Osteoblast (primary cell): ENCODE results near the gene SLC9A9. TPM values are rescaled to one million over a fixed set of nuclear protein-coding genes. Genes with fewer than 3 reads are reported as not detected.

ENCODE experiments used
- DNase-seq: peaks from one replicate; pipeline ENCODE4 v3.0.0; 2011; ENCODE audit warnings: low spot score, mixed read lengths; ENCODE audit not compliant: insufficient read length; ENCODE audit errors: missing footprints
- H2AFZ ChIP-seq: 2 replicates; pipeline ENCODE4 v1.6.0; 2011; ENCODE audit warnings: mild to moderate bottlenecking, low read length
- H3K27ac ChIP-seq: 2 replicates; pipeline ENCODE4 v1.5.1; 2011; ENCODE audit warnings: mild to moderate bottlenecking, low read depth, low read length, moderate library complexity
- H3K27me3 ChIP-seq: 2 replicates; pipeline ENCODE4 v1.6.0; 2012; ENCODE audit warnings: mild to moderate bottlenecking, control low read depth, inconsistent platforms, low read length, moderate library complexity; ENCODE audit not compliant: insufficient read depth
- H3K36me3 ChIP-seq: 2 replicates; pipeline ENCODE4 v1.5.1; 2011; ENCODE audit warnings: mild to moderate bottlenecking, low read length, control low read depth, moderate library complexity; ENCODE audit not compliant: insufficient read depth
- H3K4me1 ChIP-seq: 2 replicates; pipeline ENCODE4 v1.5.1; 2011; ENCODE audit warnings: mild to moderate bottlenecking, low read length, control low read depth, moderate library complexity; ENCODE audit not compliant: insufficient read depth
- H3K4me2 ChIP-seq: 2 replicates; pipeline ENCODE4 v1.6.0; 2011; ENCODE audit warnings: mild to moderate bottlenecking, low read length; ENCODE audit not compliant: insufficient read depth
- H3K4me3 ChIP-seq: fragments of 200-600 bp; sonication (generic); 3 replicates; pipeline ENCODE4 v1.5.1; 2012; ENCODE audit warnings: mild to moderate bottlenecking, low read length, inconsistent platforms; ENCODE audit not compliant: insufficient read depth
- H3K79me2 ChIP-seq: 2 replicates; pipeline ENCODE4 v1.6.0; 2012; ENCODE audit warnings: mild to moderate bottlenecking, low read length, control low read depth, inconsistent platforms; ENCODE audit not compliant: insufficient read depth
- H3K9me3 ChIP-seq: 2 replicates; pipeline ENCODE4 v1.5.1; 2011; ENCODE audit warnings: low read depth, low read length, control low read depth
- H4K20me1 ChIP-seq: 2 replicates; pipeline ENCODE4 v1.6.0; 2012; ENCODE audit warnings: mild to moderate bottlenecking, low read length, control low read depth; ENCODE audit not compliant: insufficient read depth
- CTCF ChIP-seq: IDR thresholded peaks from 2 replicates; pipeline ENCODE4 v1.5.1; 2011; ENCODE audit warnings: mild to moderate bottlenecking, low read depth, low read length, moderate library complexity; ENCODE audit errors: extremely low read depth
- total RNA-seq: library from RNA; depleted of rRNA; stranded (reverse); fragments of >200 nt; gene quantifications from 2 replicates; pipeline ENCODE4 v1.2.3, GENCODE V29; 2012

The SLC9A9 gene
- total RNA-seq, 1 donor = 6.5 TPM

- no peak for TF ChIP-seq CTCF
- Histone ChIP-seq H3K4me2 (no peak overlapping the region), H3K36me3 (no peaks in the 10 kb centered on the region), H3K27ac (no peak overlapping the region), H3K9me3 (no peaks in the 10 kb centered on the region), H3K27me3 (peaks cover 3% of the 10 kb centered on the region), H3K4me3 (no peak overlapping the region), H3K79me2 (no peaks in the 10 kb centered on the region), H3K4me1 (no peaks in the 10 kb centered on the region), H4K20me1 (no peaks in the 10 kb centered on the region), H2AFZ (no peak overlapping the region)
- peak; percentile 46 for DNase-seq
Measured at GRCh38 chr3:143707848-143708247, 140.4 kb downstream of the SLC9A9 start.

GRCh38 chr3:143700431-143700975 is 147.8 kb downstream of the SLC9A9 start:
- TF ChIP-seq CTCF = no peak
- H3K27ac ChIP-seq = no peak overlapping the region
- H3K79me2 ChIP-seq = no peaks in the 10 kb centered on the region
- no peak for DNase-seq
- no peaks in the 10 kb centered on the region for H3K4me1 ChIP-seq
- no peaks in the 10 kb centered on the region for H3K36me3 ChIP-seq
- no peaks in the 10 kb centered on the region for H3K9me3 ChIP-seq
- no peak overlapping the region for H2AFZ ChIP-seq
- H3K4me3 ChIP-seq = no peak overlapping the region
- H3K4me2 ChIP-seq = no peak overlapping the region
- no peaks in the 10 kb centered on the region for H3K27me3 ChIP-seq
- no peaks in the 10 kb centered on the region for H4K20me1 ChIP-seq

- H3K27me3 ChIP-seq = no peaks in the 10 kb centered on the region
- H2AFZ ChIP-seq = no peak overlapping the region
- H3K9me3 ChIP-seq = no peaks in the 10 kb centered on the region
- no peaks in the 10 kb centered on the region for H3K4me1 ChIP-seq
- no peaks in the 10 kb centered on the region for H3K36me3 ChIP-seq
- H4K20me1 ChIP-seq = no peaks in the 10 kb centered on the region
- no peak overlapping the region for H3K4me3 ChIP-seq
- no peaks in the 10 kb centered on the region for H3K79me2 ChIP-seq
- no peak overlapping the region for H3K27ac ChIP-seq
- no peak for DNase-seq
- TF ChIP-seq CTCF = no peak
- H3K4me2 ChIP-seq = no peak overlapping the region
Measured at GRCh38 chr3:143699424-143699823, 148.8 kb downstream of the SLC9A9 start.

- Histone ChIP-seq H3K4me1 (no peaks in the 10 kb centered on the region), H4K20me1 (no peaks in the 10 kb centered on the region), H3K36me3 (no peaks in the 10 kb centered on the region), H2AFZ (no peak overlapping the region), H3K79me2 (no peaks in the 10 kb centered on the region), H3K9me3 (no peaks in the 10 kb centered on the region), H3K27me3 (no peaks in the 10 kb centered on the region), H3K4me2 (no peak overlapping the region), H3K27ac (no peak overlapping the region), H3K4me3 (no peak overlapping the region)
- no peak for TF ChIP-seq CTCF
- no peak for DNase-seq
Measured at GRCh38 chr3:143698682-143699303, 149.5 kb downstream of the SLC9A9 start.
